NCI-H2171 (cell line): ENCODE data around the gene SCIN.
"Not testable (repeated sequence)": the region's sequence is repeated elsewhere in the genome, so short reads cannot be mapped to it uniquely, and the experiment has no call there.

Experiments used
- DNase-seq: peaks from one replicate; lab custom pipeline; 2025; lab: John Stamatoyannopoulos, UW

Gene SCIN

GRCh38 chr7:12570534-12571461 lies at the start of gene SCIN:
SCIN (plus strand) TSS chr7:12570720; CDS start chr7:12570787, 67 bp downstream.
- DNase-seq = peak; percentile 84

- DNase-seq = peak; percentile 10
Measured at GRCh38 chr7:12524794-12525386, 45.6 kb upstream of the SCIN start.

GRCh38 chr7:12526693-12527092 lies 43.8 kb upstream of the SCIN start:
- not testable (repeated sequence) for DNase-seq

GRCh38 chr7:12527670-12528069 lies 42.9 kb upstream of the SCIN start:
- DNase-seq = not testable (repeated sequence)

- DNase-seq = no peak
Measured at GRCh38 chr7:12529971-12530710, 40.4 kb upstream of the SCIN start.

GRCh38 chr7:12531784-12532183 lies 38.7 kb upstream of the SCIN start:
- DNase-seq = no peak

GRCh38 chr7:12534046-12534445 lies 36.5 kb upstream of the SCIN start:
- DNase-seq = no peak

- no peak for DNase-seq
Measured at GRCh38 chr7:12539681-12540080, 30.8 kb upstream of the SCIN start.

- no peak for DNase-seq
Measured at GRCh38 chr7:12540850-12541249, 29.7 kb upstream of the SCIN start.

- no peak for DNase-seq
Measured at GRCh38 chr7:12543586-12543985, 26.9 kb upstream of the SCIN start.

- no peak for DNase-seq
Measured at GRCh38 chr7:12549106-12549505, 21.4 kb upstream of the SCIN start.

GRCh38 chr7:12550956-12551355 lies 19.6 kb upstream of the SCIN start:
- DNase-seq = no peak

GRCh38 chr7:12552876-12553275 lies 17.6 kb upstream of the SCIN start:
- no peak for DNase-seq

- no peak for DNase-seq
Measured at GRCh38 chr7:12553416-12553815, 17.1 kb upstream of the SCIN start.

- no peak for DNase-seq
Measured at GRCh38 chr7:12554351-12554750, 16.2 kb upstream of the SCIN start.

GRCh38 chr7:12554872-12555271 lies 15.6 kb upstream of the SCIN start:
- no peak for DNase-seq

GRCh38 chr7:12555695-12556094 lies 14.8 kb upstream of the SCIN start:
- not testable (repeated sequence) for DNase-seq

- not testable (repeated sequence) for DNase-seq
Measured at GRCh38 chr7:12556139-12556792, 14.3 kb upstream of the SCIN start.

GRCh38 chr7:12557282-12557681 lies 13.2 kb upstream of the SCIN start:
- DNase-seq = no peak

GRCh38 chr7:12564996-12565764 lies 5.3 kb upstream of the SCIN start:
- no peak for DNase-seq

- no peak for DNase-seq
Measured at GRCh38 chr7:12565873-12566272, 4.6 kb upstream of the SCIN start.
